ENCODE results near the gene E2F3.

Gene E2F3
- 36.2 to 105 (median 52.6) reads per million in 4 experiments for total RNA-seq

- DNase-seq, result peak; percentile 98
Observed at GRCh38 chr6:20401205-20402091, at the start of gene E2F3. E2F3 (plus strand) TSS chr6:20401879; CDS start chr6:20402233, 354 bp downstream.

- DNase-seq, result no peak
Observed at GRCh38 chr6:20352346-20352745, 49.3 kb upstream of the E2F3 start.

GRCh38 chr6:20353134-20353533, 48.5 kb upstream of the E2F3 start:
- no peak for DNase-seq

GRCh38 chr6:20354366-20354765, 47.3 kb upstream of the E2F3 start:
- DNase-seq, result no peak

- no peak for DNase-seq
Observed at GRCh38 chr6:20360471-20361119, 41.1 kb upstream of the E2F3 start.

- DNase-seq, result no peak
Observed at GRCh38 chr6:20362623-20363022, 39.1 kb upstream of the E2F3 start.

- DNase-seq, result no peak
Observed at GRCh38 chr6:20364327-20364726, 37.4 kb upstream of the E2F3 start.

- DNase-seq, result no peak
Observed at GRCh38 chr6:20365456-20365855, 36.2 kb upstream of the E2F3 start.

GRCh38 chr6:20366082-20366830, 35.4 kb upstream of the E2F3 start:
- no peak for DNase-seq

- DNase-seq, result no peak
Observed at GRCh38 chr6:20367743-20368485, 33.8 kb upstream of the E2F3 start.

- no peak for DNase-seq
Observed at GRCh38 chr6:20370393-20370792, 31.3 kb upstream of the E2F3 start.

- no peak for DNase-seq
Observed at GRCh38 chr6:20370801-20371200, 30.9 kb upstream of the E2F3 start.

GRCh38 chr6:20375436-20375835, 26.2 kb upstream of the E2F3 start:
- DNase-seq, result no peak

GRCh38 chr6:20377623-20378265, 23.9 kb upstream of the E2F3 start:
- DNase-seq, result no peak

GRCh38 chr6:20379231-20379630, 22.4 kb upstream of the E2F3 start:
- DNase-seq, result no peak

- DNase-seq, result no peak
Observed at GRCh38 chr6:20386218-20386617, 15.5 kb upstream of the E2F3 start.

GRCh38 chr6:20389066-20389465, 12.6 kb upstream of the E2F3 start:
- no peak for DNase-seq

GRCh38 chr6:20393297-20393696, 8.4 kb upstream of the E2F3 start:
- DNase-seq, result no peak

- DNase-seq, result no peak
Observed at GRCh38 chr6:20399518-20399917, 2.2 kb upstream of the E2F3 start.

GRCh38 chr6:20400456-20401204, 1.0 kb upstream of the E2F3 start:
- peak; percentile 17 for DNase-seq

- no peak for DNase-seq
Observed at GRCh38 chr6:20402092-20402341, 338 bp downstream of the E2F3 start.
